HepG2 (cell line): ENCODE results near the gene GALP. TPM values are rescaled to one million over a fixed set of nuclear protein-coding genes. Genes with fewer than 3 reads are reported as not detected.
A peak's percentile ranks its signal among the peaks of the same experiment; 100 is the strongest.

ENCODE experiments used
- ATF7-NPFF ChIP-seq: sonication (generic); formaldehyde crosslinking; IDR thresholded peaks from 2 replicates; pipeline ENCODE4 v1.8.1; 2023; ENCODE audit warnings: mild to moderate bottlenecking, low read depth, missing genetic modification reagents, moderate library complexity
- ATRX ChIP-seq: sonication (generic); formaldehyde crosslinking; IDR thresholded peaks from 2 replicates; pipeline ENCODE4 v1.4.0; 2020; ENCODE audit warnings: missing genetic modification reagents, borderline replicate concordance
- BATF2 ChIP-seq: sonication (generic); formaldehyde crosslinking; IDR thresholded peaks from 2 replicates; pipeline ENCODE4 v1.8.0; 2022; ENCODE audit warnings: mild to moderate bottlenecking, missing genetic modification reagents, moderate library complexity
- DRAP1 ChIP-seq: IDR thresholded peaks from 2 replicates; pipeline ENCODE4 v1.6.1; 2016; ENCODE audit warnings: missing genetic modification reagents, missing compliant biosample characterization
- HINFP ChIP-seq: sonication (generic); formaldehyde crosslinking; IDR thresholded peaks from 2 replicates; pipeline ENCODE4 v1.4.0; 2020; ENCODE audit warnings: low read depth, mild to moderate bottlenecking, missing genetic modification reagents
- ISL2 ChIP-seq: sonication (generic); formaldehyde crosslinking; IDR thresholded peaks from 2 replicates; pipeline ENCODE4 v1.5.0; 2020; ENCODE audit warnings: missing genetic modification reagents
- KAT8 ChIP-seq: IDR thresholded peaks from 2 replicates; pipeline ENCODE4 v1.6.1; 2016; ENCODE audit warnings: missing genetic modification reagents, missing compliant biosample characterization
- KLF15 ChIP-seq: sonication (generic); formaldehyde crosslinking; IDR thresholded peaks from 2 replicates; pipeline ENCODE4 v1.8.1; 2023; ENCODE audit warnings: borderline replicate concordance, mild to moderate bottlenecking, inconsistent platforms, missing genetic modification reagents, mixed read lengths
- MAFF ChIP-seq: IDR thresholded peaks from 2 replicates; pipeline ENCODE4 v1.6.1; 2011; ENCODE audit warnings: low read depth, low read length, improper control_type of control experiment
- MEIS1 ChIP-seq: sonication (generic); formaldehyde crosslinking; IDR thresholded peaks from 2 replicates; pipeline ENCODE4 v1.9.0; 2021; ENCODE audit warnings: mild to moderate bottlenecking, missing genetic modification reagents, moderate library complexity, borderline replicate concordance
- SOX6 ChIP-seq, 2 experiments: fragments of 450-650 bp in 1 of 2; sonication (generic) in 1 of 2; formaldehyde crosslinking in 1 of 2; IDR thresholded peaks; 2 replicates each; pipeline versions ENCODE4 v1.4.0 to v1.6.1; 2017 to 2020; ENCODE audit warnings: antibody characterized with exemption in 1 of 2, mild to moderate bottlenecking in 1 of 2, missing genetic modification reagents in 1 of 2
- THAP11 ChIP-seq: IDR thresholded peaks from 2 replicates; pipeline ENCODE4 v1.6.1; 2016; ENCODE audit warnings: missing biosample characterization, missing genetic modification reagents
- TRIM22 ChIP-seq: fragments of 450-650 bp; IDR thresholded peaks from 2 replicates; pipeline ENCODE4 v1.6.1; 2017
- YEATS4 ChIP-seq: sonication (generic); formaldehyde crosslinking; IDR thresholded peaks from 2 replicates; pipeline ENCODE4 v1.4.0; 2020; ENCODE audit warnings: missing genetic modification reagents, borderline replicate concordance
- ZBTB3 ChIP-seq: sonication (generic); formaldehyde crosslinking; IDR thresholded peaks from 2 replicates; pipeline ENCODE4 v1.4.0; 2020; ENCODE audit warnings: low read depth, mild to moderate bottlenecking, moderate library complexity, missing genetic modification reagents, borderline replicate concordance
- ZNF451 ChIP-seq: sonication (generic); formaldehyde crosslinking; IDR thresholded peaks from 2 replicates; pipeline ENCODE4 v1.5.0; 2020; ENCODE audit warnings: mild to moderate bottlenecking, missing genetic modification reagents
- ZNF724P ChIP-seq: sonication (generic); formaldehyde crosslinking; IDR thresholded peaks from 2 replicates; pipeline ENCODE4 v1.8.0; 2022; ENCODE audit warnings: missing genetic modification reagents, borderline replicate concordance
- polyA plus RNA-seq, 8 experiments: library from polyadenylated mRNA; depleted of rRNA in 3 of 8; stranded (reverse) in 7 of 8; unstranded in 1 of 8; fragments of >200 nt; fragmentation: Illumina TruSeq in 4 of 8; extraction: Trizol in 4 of 8; gene quantifications; 2 replicates each; pipeline versions ENCODE4 v1.2.1 to v1.2.3, GENCODE V29; 2011 to 2016; ENCODE audit warnings: low read depth in 4 of 8, missing spikeins in 1 of 8, mixed read lengths in 1 of 8; ENCODE audit not compliant: insufficient read depth in 1 of 8
- total RNA-seq, 5 experiments: library from RNA; depleted of rRNA; stranded (reverse); fragments of >200 nt; fragmentation: Illumina TruSeq; extraction: Trizol; gene quantifications; 2 replicates each; pipeline ENCODE4 v1.2.3, GENCODE V29; 2016; ENCODE audit warnings: low read depth in 1 of 5
- TF ChIP-seq, protein P1 (sequence below): sonication (generic); formaldehyde crosslinking; IDR thresholded peaks from 2 replicates; pipeline ENCODE4 v1.4.0; 2020; ENCODE audit warnings: missing genetic modification reagents
- TF ChIP-seq, protein P2 (sequence below): sonication (generic); formaldehyde crosslinking; IDR thresholded peaks from 2 replicates; pipeline ENCODE4 v1.5.0; 2020; ENCODE audit warnings: mild to moderate bottlenecking, missing genetic modification reagents, borderline replicate concordance

GALP gene
- total and polyA plus RNA-seq, 2 of the 13 experiments (the other 11 are each of a cell fraction or from before 2014, with no cell fraction given), result not detected

- no peak for TF ChIP-seq ATF7-NPFF (CRISPR knock-in tag)
- no peak for TF ChIP-seq DRAP1 (CRISPR knock-in tag)
- TF ChIP-seq MEIS1 (CRISPR knock-in tag), result no peak
- TF ChIP-seq HINFP (CRISPR knock-in tag), result no peak
- TF ChIP-seq ISL2 (CRISPR knock-in tag), result no peak
- TF ChIP-seq TRIM22, result no peak
- no peak for TF ChIP-seq ZNF451 (CRISPR knock-in tag)
- TF ChIP-seq, protein P1, sequence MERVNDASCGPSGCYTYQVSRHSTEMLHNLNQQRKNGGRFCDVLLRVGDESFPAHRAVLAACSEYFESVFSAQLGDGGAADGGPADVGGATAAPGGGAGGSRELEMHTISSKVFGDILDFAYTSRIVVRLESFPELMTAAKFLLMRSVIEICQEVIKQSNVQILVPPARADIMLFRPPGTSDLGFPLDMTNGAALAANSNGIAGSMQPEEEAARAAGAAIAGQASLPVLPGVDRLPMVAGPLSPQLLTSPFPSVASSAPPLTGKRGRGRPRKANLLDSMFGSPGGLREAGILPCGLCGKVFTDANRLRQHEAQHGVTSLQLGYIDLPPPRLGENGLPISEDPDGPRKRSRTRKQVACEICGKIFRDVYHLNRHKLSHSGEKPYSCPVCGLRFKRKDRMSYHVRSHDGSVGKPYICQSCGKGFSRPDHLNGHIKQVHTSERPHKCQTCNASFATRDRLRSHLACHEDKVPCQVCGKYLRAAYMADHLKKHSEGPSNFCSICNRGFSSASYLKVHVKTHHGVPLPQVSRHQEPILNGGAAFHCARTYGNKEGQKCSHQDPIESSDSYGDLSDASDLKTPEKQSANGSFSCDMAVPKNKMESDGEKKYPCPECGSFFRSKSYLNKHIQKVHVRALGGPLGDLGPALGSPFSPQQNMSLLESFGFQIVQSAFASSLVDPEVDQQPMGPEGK (CRISPR knock-in tag), result no peak
- TF ChIP-seq SOX6 (IDR thresholded peaks at IDR 0.05), result no peak
- 0 out of 2 replicates have a peak, but pooled peaks have one; percentile 9 for TF ChIP-seq SOX6 (CRISPR knock-in tag; IDR thresholded peaks at IDR 0.05)
- no peak for TF ChIP-seq BATF2 (CRISPR knock-in tag)
- TF ChIP-seq, protein P2, sequence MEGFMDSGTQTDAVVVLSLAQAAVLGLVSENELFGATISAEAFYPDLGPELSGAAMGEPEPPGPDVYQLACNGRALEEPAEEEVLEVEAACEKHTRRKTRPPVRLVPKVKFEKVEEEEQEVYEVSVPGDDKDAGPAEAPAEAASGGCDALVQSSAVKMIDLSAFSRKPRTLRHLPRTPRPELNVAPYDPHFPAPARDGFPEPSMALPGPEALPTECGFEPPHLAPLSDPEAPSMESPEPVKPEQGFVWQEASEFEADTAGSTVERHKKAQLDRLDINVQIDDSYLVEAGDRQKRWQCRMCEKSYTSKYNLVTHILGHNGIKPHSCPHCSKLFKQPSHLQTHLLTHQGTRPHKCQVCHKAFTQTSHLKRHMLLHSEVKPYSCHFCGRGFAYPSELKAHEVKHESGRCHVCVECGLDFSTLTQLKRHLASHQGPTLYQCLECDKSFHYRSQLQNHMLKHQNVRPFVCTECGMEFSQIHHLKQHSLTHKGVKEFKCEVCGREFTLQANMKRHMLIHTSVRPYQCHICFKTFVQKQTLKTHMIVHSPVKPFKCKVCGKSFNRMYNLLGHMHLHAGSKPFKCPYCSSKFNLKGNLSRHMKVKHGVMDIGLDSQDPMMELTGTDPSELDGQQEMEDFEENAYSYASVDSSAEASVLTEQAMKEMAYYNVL, result no peak
- TF ChIP-seq MAFF, result no peak
- no peak for TF ChIP-seq ZNF724P (CRISPR knock-in tag)
- no peak for TF ChIP-seq THAP11
- TF ChIP-seq KLF15 (CRISPR knock-in tag), result no peak
- no peak for TF ChIP-seq ATRX (CRISPR knock-in tag)
- TF ChIP-seq YEATS4 (CRISPR knock-in tag), result no peak
- TF ChIP-seq ZBTB3 (CRISPR knock-in tag), result no peak
- TF ChIP-seq KAT8 (CRISPR knock-in tag), result no peak
Measured at GRCh38 chr19:56126983-56127780, 48.6 kb upstream of the GALP start (continued).
